ENCODE data around the gene PPM1L.

DNA sequence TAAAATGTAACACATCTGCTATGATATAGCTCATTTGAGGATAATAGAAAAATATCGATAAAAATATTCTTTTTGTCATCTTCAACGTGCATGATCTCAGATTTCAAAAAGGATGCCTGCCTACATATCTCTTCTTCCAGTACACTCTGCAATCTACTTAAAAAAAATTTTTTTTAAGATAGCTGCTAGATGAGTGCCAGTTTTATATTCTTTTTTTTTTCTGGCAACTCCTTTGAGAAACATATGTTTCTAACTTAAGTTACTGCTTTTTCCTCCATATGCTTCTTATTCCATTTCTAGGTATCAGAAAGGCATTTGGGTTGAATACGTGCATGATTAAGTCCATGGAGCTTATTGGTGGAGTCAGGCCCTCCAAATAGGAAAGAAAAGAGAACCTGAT lies 160.4 kb downstream of the PPM1L start:
- TF ChIP-seq, protein P1, sequence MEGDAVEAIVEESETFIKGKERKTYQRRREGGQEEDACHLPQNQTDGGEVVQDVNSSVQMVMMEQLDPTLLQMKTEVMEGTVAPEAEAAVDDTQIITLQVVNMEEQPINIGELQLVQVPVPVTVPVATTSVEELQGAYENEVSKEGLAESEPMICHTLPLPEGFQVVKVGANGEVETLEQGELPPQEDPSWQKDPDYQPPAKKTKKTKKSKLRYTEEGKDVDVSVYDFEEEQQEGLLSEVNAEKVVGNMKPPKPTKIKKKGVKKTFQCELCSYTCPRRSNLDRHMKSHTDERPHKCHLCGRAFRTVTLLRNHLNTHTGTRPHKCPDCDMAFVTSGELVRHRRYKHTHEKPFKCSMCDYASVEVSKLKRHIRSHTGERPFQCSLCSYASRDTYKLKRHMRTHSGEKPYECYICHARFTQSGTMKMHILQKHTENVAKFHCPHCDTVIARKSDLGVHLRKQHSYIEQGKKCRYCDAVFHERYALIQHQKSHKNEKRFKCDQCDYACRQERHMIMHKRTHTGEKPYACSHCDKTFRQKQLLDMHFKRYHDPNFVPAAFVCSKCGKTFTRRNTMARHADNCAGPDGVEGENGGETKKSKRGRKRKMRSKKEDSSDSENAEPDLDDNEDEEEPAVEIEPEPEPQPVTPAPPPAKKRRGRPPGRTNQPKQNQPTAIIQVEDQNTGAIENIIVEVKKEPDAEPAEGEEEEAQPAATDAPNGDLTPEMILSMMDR (IDR thresholded peaks at IDR 0.05), result no peak
- TF ChIP-seq EZH2 (IDR thresholded peaks at IDR 0.05; ENCODE audit: borderline replicate concordance, insufficient read depth, low read depth, low read length, poor library complexity, severe bottlenecking), result no peak

Data from B cell (primary cell).